ENCODE results near the gene CDK5RAP2. TPM values are rescaled to one million over a fixed set of nuclear protein-coding genes. Genes with fewer than 3 reads are reported as not detected.

CDK5RAP2 gene
- total RNA-seq, 2 experiments from 2014 or later = 51.7 to 55.9 TPM

DNA sequence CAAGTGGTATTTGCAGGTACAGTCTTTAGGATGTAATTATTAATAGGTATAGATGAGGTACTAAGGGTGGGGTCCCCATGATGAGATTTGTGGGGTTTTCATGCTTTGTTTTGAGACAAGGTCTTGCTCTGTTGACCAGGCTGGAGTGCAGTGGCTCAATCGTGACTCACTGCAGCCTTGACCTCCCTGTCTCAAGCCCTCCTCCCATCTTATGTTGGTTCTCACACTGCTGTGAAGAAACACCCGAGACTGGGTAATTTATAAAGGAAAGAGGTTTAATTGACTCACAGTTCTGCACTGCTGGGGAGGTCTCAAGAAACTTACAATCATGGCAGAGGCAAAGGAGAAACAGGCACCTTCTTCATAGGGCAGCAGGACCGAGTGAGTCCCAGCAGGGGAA is 217.5 kb downstream of the CDK5RAP2 start:
- Mint-ChIP-seq H3K9me3 (no peaks in the 10 kb centered on the region), H3K36me3 (peaks cover 2% of the 10 kb centered on the region), H3K4me3 (no peak overlapping the region), H3K27ac (no peak overlapping the region), H3K4me1 (no peaks in the 10 kb centered on the region), H3K27me3 (no peaks in the 10 kb centered on the region)
- no peak for DNase-seq

DNA sequence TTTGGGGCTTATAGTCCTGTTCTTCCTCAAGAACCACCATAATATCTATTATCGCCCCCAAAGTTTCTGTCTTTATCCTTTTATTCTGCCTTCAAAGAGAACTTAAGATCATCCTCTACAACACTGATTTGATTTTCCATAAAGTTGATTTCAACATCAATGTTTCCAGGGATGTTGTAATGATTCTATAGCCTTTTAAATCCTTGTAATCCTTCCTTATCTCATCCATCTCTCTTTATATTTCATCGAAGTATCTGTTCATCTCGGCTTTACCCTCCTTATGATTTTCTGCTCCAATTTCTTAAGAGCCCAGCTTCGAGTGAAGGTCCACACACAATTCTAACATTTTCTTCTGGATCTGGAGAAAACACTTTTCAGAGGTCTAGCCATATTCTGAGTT is 218.4 kb downstream of the CDK5RAP2 start:
- H3K4me1 Mint-ChIP-seq = no peaks in the 10 kb centered on the region
- no peaks in the 10 kb centered on the region for H3K9me3 Mint-ChIP-seq
- H3K27ac Mint-ChIP-seq = no peak overlapping the region
- no peak overlapping the region for H3K4me3 Mint-ChIP-seq
- no peaks in the 10 kb centered on the region for H3K27me3 Mint-ChIP-seq
- DNase-seq = no peak
- peaks cover 2% of the 10 kb centered on the region for H3K36me3 Mint-ChIP-seq

- DNase-seq = no peak
Observed at GRCh38 chr9:120360510-120360909, 219.5 kb downstream of the CDK5RAP2 start.

GRCh38 chr9:120360046-120360445 is 219.9 kb downstream of the CDK5RAP2 start:
- no peaks in the 10 kb centered on the region for H3K4me1 Mint-ChIP-seq
- no peaks in the 10 kb centered on the region for H3K9me3 Mint-ChIP-seq
- H3K4me3 Mint-ChIP-seq = no peak overlapping the region
- peaks cover 3% of the 10 kb centered on the region for H3K36me3 Mint-ChIP-seq
- no peak for DNase-seq
- no peak overlapping the region for H3K27ac Mint-ChIP-seq
- no peaks in the 10 kb centered on the region for H3K27me3 Mint-ChIP-seq

More at GRCh38 chr9:120360510-120360909, 219.5 kb downstream of the CDK5RAP2 start:
- Mint-ChIP-seq H3K9me3 (no peaks in the 10 kb centered on the region), H3K4me3 (no peak overlapping the region), H3K27ac (no peak overlapping the region), H3K27me3 (no peaks in the 10 kb centered on the region), H3K36me3 (peaks cover 4% of the 10 kb centered on the region), H3K4me1 (no peaks in the 10 kb centered on the region)

- Mint-ChIP-seq H3K9me3 (no peaks in the 10 kb centered on the region), H3K27me3 (no peaks in the 10 kb centered on the region), H3K36me3 (peaks cover 2% of the 10 kb centered on the region), H3K4me3 (no peak overlapping the region), H3K27ac (no peak overlapping the region), H3K4me1 (no peaks in the 10 kb centered on the region)
- no peak for DNase-seq
Observed at GRCh38 chr9:120358877-120359276, 221.1 kb downstream of the CDK5RAP2 start.

DNA sequence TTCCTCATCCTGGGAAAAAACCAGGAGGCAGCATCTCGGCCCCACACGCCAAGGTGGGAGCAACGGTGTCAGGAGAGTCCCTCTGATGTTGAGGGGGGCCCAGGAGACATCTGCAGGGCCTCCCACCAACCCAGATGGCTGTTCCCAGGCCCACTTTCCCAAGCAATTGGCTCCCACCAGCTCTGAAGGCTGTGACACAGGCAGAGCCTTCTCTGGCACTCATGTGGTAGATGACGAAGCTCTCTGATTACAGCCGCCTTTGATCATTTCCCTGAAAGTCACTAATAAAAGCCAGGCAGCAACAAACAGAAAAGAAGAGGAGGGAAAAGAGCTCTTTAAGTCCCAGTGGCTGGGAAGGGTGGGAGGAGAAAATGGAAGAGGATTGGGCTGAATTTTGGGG is 226.5 kb downstream of the CDK5RAP2 start:
- Mint-ChIP-seq H3K4me3 (no peak overlapping the region), H3K27me3 (peaks cover 9% of the 10 kb centered on the region), H3K27ac (no peak overlapping the region), H3K4me1 (no peaks in the 10 kb centered on the region), H3K9me3 (no peaks in the 10 kb centered on the region), H3K36me3 (peaks cover 2% of the 10 kb centered on the region)
- no peak for DNase-seq

DNA sequence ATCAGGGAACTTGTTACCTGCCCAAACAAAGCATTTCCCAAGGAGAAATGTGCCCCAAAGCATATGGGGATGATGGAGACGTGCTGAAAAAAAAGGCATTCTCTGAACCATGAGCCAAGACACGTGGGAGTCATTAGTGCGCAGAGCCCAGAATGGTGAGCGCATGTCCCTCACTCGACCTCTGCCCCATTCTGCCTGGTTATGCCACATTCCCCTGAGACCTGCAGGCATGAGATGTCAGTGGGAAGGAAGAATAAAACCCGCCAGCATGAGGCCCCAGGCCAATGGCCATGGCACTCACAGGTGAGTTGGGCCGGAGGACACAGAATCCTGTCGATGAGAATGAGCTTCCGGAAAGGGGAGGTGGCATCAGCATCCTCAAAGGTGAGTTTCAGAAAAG is 228.9 kb downstream of the CDK5RAP2 start:
- Mint-ChIP-seq H3K4me3 (no peak overlapping the region), H3K9me3 (no peaks in the 10 kb centered on the region), H3K27me3 (peaks cover 9% of the 10 kb centered on the region), H3K4me1 (no peaks in the 10 kb centered on the region), H3K27ac (no peak overlapping the region), H3K36me3 (no peaks in the 10 kb centered on the region)
- DNase-seq = no peak

GRCh38 chr9:120350596-120350995 is 229.4 kb downstream of the CDK5RAP2 start:
- no peak for DNase-seq
- Mint-ChIP-seq H3K27ac (no peak overlapping the region), H3K36me3 (no peaks in the 10 kb centered on the region), H3K27me3 (peaks cover 9% of the 10 kb centered on the region), H3K4me3 (no peak overlapping the region), H3K4me1 (no peaks in the 10 kb centered on the region), H3K9me3 (no peaks in the 10 kb centered on the region)

GRCh38 chr9:120348951-120349429 is 231.0 kb downstream of the CDK5RAP2 start:
- H3K4me3 Mint-ChIP-seq = no peak overlapping the region
- H3K27ac Mint-ChIP-seq = no peak overlapping the region
- DNase-seq = no peak
- no peaks in the 10 kb centered on the region for H3K9me3 Mint-ChIP-seq
- no peaks in the 10 kb centered on the region for H3K36me3 Mint-ChIP-seq
- H3K27me3 Mint-ChIP-seq = peaks cover 9% of the 10 kb centered on the region
- H3K4me1 Mint-ChIP-seq = no peaks in the 10 kb centered on the region

DNA sequence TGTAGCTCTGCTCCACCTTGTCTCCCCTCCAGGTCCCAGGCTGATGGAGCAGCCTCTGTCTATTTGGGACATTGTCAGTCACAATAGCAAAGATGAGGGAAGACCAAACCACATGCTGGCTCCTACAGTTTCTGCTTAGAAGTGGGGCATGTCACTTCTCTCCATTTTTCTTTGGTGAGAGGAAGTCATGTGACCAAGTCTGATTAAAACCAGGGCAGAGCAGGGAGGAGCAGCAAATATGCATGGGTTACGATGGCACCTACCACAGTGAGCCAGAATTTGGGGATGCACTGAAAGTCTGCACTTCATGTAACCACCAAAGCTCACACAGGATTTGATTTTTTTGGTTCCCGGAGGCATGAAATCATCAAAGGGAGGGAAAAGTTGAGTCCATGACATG is 234.6 kb downstream of the CDK5RAP2 start:
- H3K36me3 Mint-ChIP-seq = no peaks in the 10 kb centered on the region
- H3K27ac Mint-ChIP-seq = no peak overlapping the region
- H3K27me3 Mint-ChIP-seq = peaks cover 21% of the 10 kb centered on the region
- DNase-seq = no peak
- H3K4me3 Mint-ChIP-seq = no peak overlapping the region
- no peaks in the 10 kb centered on the region for H3K9me3 Mint-ChIP-seq
- H3K4me1 Mint-ChIP-seq = no peaks in the 10 kb centered on the region

- H3K9me3 Mint-ChIP-seq = no peaks in the 10 kb centered on the region
- H3K36me3 Mint-ChIP-seq = no peaks in the 10 kb centered on the region
- no peaks in the 10 kb centered on the region for H3K4me1 Mint-ChIP-seq
- no peak overlapping the region for H3K4me3 Mint-ChIP-seq
- DNase-seq = no peak
- no peak overlapping the region for H3K27ac Mint-ChIP-seq
- peaks cover 17% of the 10 kb centered on the region for H3K27me3 Mint-ChIP-seq
Observed at GRCh38 chr9:120344230-120344629, 235.7 kb downstream of the CDK5RAP2 start.

- no peaks in the 10 kb centered on the region for H3K36me3 Mint-ChIP-seq
- no peaks in the 10 kb centered on the region for H3K9me3 Mint-ChIP-seq
- DNase-seq = no peak
- H3K4me3 Mint-ChIP-seq = no peak overlapping the region
- H3K4me1 Mint-ChIP-seq = no peaks in the 10 kb centered on the region
- no peak overlapping the region for H3K27ac Mint-ChIP-seq
- H3K27me3 Mint-ChIP-seq = peaks cover 20% of the 10 kb centered on the region
Observed at GRCh38 chr9:120343416-120343815, 236.6 kb downstream of the CDK5RAP2 start.

Other genes starting within 250 kb of the CDK5RAP2 start
- gene MEGF9, start 134.3 kb upstream of the CDK5RAP2 start, total RNA-seq = 1 to 10 TPM; 3.8 to 3.9 TPM
- 10 to 100 TPM; 71.4 to 72.5 TPM for gene FBXW2, start 213.2 kb upstream of the CDK5RAP2 start, total RNA-seq